BE2C (cell line): ENCODE results near the gene CRTC1.

ENCODE experiments used
- DNase-seq: peaks from one replicate; pipeline ENCODE4 v3.0.0-alpha.2; 2020
- H3K27me3 ChIP-seq: fragments of 250-450 bp; sonication (Bioruptor Pico); 2 replicates; pipeline ENCODE4 v1.5.1; 2020; ENCODE audit warnings: mild to moderate bottlenecking
- H3K36me3 ChIP-seq: fragments of 250-450 bp; sonication (Bioruptor Pico); 2 replicates; pipeline ENCODE4 v1.5.1; 2020; ENCODE audit warnings: mild to moderate bottlenecking
- H3K4me1 ChIP-seq: fragments of 250-450 bp; sonication (Bioruptor Pico); 2 replicates; pipeline ENCODE4 v1.5.1; 2020
- H3K4me3 ChIP-seq: 2 replicates; pipeline ENCODE4 v1.5.1; 2011; ENCODE audit warnings: low read depth, low read length
- H3K9me3 ChIP-seq: fragments of 250-450 bp; sonication (Bioruptor Pico); 2 replicates; pipeline ENCODE4 v1.5.1; 2020
- CTCF ChIP-seq: IDR thresholded peaks from 2 replicates; pipeline ENCODE4 v1.5.1; 2012; ENCODE audit warnings: mild to moderate bottlenecking, low read depth, low read length

Gene CRTC1

GRCh38 chr19:18796239-18796638 is 112.8 kb downstream of the CRTC1 start:
- Histone ChIP-seq H3K9me3 (no peaks in the 10 kb centered on the region), H3K4me3 (no peak overlapping the region), H3K27me3 (peaks cover 31% of the 10 kb centered on the region), H3K4me1 (no peaks in the 10 kb centered on the region), H3K36me3 (no peaks in the 10 kb centered on the region)
- no peak for TF ChIP-seq CTCF
- no peak for DNase-seq

- no peaks in the 10 kb centered on the region for H3K9me3 ChIP-seq
- H3K4me3 ChIP-seq: no peak overlapping the region
- DNase-seq: no peak
- no peaks in the 10 kb centered on the region for H3K36me3 ChIP-seq
- TF ChIP-seq CTCF: peak; percentile 14; the same call in 1 of the 2 replicates
- H3K27me3 ChIP-seq: peaks cover 8% of the 10 kb centered on the region
- no peaks in the 10 kb centered on the region for H3K4me1 ChIP-seq
Observed at GRCh38 chr19:18798384-18799352, 115.2 kb downstream of the CRTC1 start.

- Histone ChIP-seq H3K9me3 (no peaks in the 10 kb centered on the region), H3K4me3 (no peak overlapping the region), H3K36me3 (no peaks in the 10 kb centered on the region), H3K4me1 (no peaks in the 10 kb centered on the region), H3K27me3 (peaks cover 6% of the 10 kb centered on the region)
- DNase-seq: no peak
- no peak for TF ChIP-seq CTCF
Observed at GRCh38 chr19:18799389-18799970, 116.0 kb downstream of the CRTC1 start.

GRCh38 chr19:18800079-18800478 is 116.6 kb downstream of the CRTC1 start:
- Histone ChIP-seq H3K27me3 (peaks cover 4% of the 10 kb centered on the region), H3K4me3 (no peak overlapping the region), H3K36me3 (no peaks in the 10 kb centered on the region), H3K9me3 (no peaks in the 10 kb centered on the region), H3K4me1 (no peaks in the 10 kb centered on the region)
- TF ChIP-seq CTCF: no peak
- no peak for DNase-seq

GRCh38 chr19:18800636-18801035 is 117.2 kb downstream of the CRTC1 start:
- Histone ChIP-seq H3K36me3 (no peaks in the 10 kb centered on the region), H3K4me1 (no peaks in the 10 kb centered on the region), H3K27me3 (no peaks in the 10 kb centered on the region; the same call in none of the 2 replicates), H3K4me3 (no peak overlapping the region), H3K9me3 (no peaks in the 10 kb centered on the region)
- TF ChIP-seq CTCF: no peak
- no peak for DNase-seq

GRCh38 chr19:18802354-18802753 is 118.9 kb downstream of the CRTC1 start:
- Histone ChIP-seq H3K4me1 (no peaks in the 10 kb centered on the region), H3K36me3 (no peaks in the 10 kb centered on the region), H3K4me3 (no peak overlapping the region), H3K27me3 (no peaks in the 10 kb centered on the region; the same call in 1 of the 2 replicates), H3K9me3 (no peaks in the 10 kb centered on the region)
- TF ChIP-seq CTCF: no peak
- DNase-seq: peak; percentile 64
